Measurements from ENCODE around the gene SPN.
A peak's percentile ranks its signal among the peaks of the same experiment; 100 is the strongest.

GRCh38 chr16:29667755-29668154 lies 4.7 kb downstream of the SPN start:
- TF ChIP-seq CTCF (IDR thresholded peaks at IDR 0.05; ENCODE audit: low read depth, low read length): no peak
- TF ChIP-seq MAX (IDR thresholded peaks at IDR 0.05; ENCODE audit: low read depth, low read length): 0 out of 2 replicates have a peak, but pooled peaks have one; percentile 25
- no peak for TF ChIP-seq POLR2A (IDR thresholded peaks at IDR 0.05; ENCODE audit: extremely low read depth, insufficient read length)
- no peak for TF ChIP-seq MYC (IDR thresholded peaks at IDR 0.05; ENCODE audit: low read depth, low read length)

Data from NB4 (cell line).